Kidney tubule cell (primary cell): ENCODE data around the gene PRIMPOL.
A peak's percentile ranks its signal among the peaks of the same experiment; 100 is the strongest.
"Not testable (repeated sequence)": the region's sequence is repeated elsewhere in the genome, so short reads cannot be mapped to it uniquely, and the experiment has no call there.

Experiments used
- DNase-seq: peaks from one replicate; pipeline ENCODE4 v3.0.0-alpha.2; 2018; ENCODE audit warnings: low spot score

Gene PRIMPOL

GRCh38 chr4:184649026-184649970 is at the start of gene PRIMPOL, which contains the start of gene CASP3:
Gene PRIMPOL (plus strand): TSS chr4:184649738. CDS start chr4:184657141, 7,403 bp downstream.
Gene CASP3 (minus strand): TSS chr4:184649447. CDS start chr4:184638453, 10,994 bp downstream.
- peak; percentile 96 for DNase-seq

DNA sequence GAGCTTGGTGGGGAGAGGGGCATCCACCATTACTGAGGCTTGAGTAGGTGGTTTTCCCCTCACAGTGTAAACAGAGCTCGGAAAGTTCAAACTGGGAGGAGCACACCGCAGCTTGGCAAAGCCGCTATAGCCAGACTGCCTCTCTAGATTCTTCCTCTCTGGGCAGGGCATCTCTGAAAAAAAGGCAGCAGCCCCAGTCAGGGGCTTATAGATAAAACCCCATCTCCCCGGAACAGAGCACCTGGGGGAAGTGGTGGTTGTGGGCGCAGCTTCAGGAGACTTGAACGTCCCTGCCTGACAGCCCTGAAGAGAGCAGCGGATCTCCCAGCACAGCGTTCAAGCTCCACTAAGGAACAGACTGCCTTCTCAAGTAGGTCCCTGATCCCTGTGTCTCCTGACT is 48.6 kb upstream of the PRIMPOL start:
- not testable (repeated sequence) for DNase-seq

GRCh38 chr4:184602857-184603256 is 46.7 kb upstream of the PRIMPOL start:
- DNase-seq = not testable (repeated sequence)

GRCh38 chr4:184607429-184607828 is 42.1 kb upstream of the PRIMPOL start:
- not testable (repeated sequence) for DNase-seq

- no peak for DNase-seq
These were observed 37.5 kb upstream of the PRIMPOL start for GRCh38 chr4:184612074-184612473.

GRCh38 chr4:184613405-184613804 is 36.1 kb upstream of the PRIMPOL start:
- DNase-seq = no peak

DNA sequence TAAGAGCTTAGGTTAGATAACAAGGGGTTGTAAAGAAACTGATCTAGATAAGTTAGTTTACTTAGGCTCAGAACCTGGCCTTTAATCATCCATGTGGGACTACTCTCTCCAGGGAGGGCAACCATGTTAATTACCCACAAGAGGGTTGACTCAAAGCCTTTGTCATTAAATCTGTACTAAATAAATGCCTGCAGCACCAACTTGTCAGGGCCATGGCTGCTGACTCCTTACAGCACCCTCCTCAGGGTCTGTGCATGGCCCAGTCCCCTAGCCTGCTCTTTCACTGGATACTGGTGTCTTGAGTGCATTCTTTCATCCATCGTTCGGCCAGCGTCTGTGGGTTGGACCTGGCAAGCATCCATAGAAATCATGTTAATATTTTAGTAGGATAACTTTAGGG is 35.0 kb upstream of the PRIMPOL start:
- DNase-seq = no peak

- DNase-seq = not testable (repeated sequence)
These were observed 33.4 kb upstream of the PRIMPOL start for GRCh38 chr4:184616168-184616567.

DNA sequence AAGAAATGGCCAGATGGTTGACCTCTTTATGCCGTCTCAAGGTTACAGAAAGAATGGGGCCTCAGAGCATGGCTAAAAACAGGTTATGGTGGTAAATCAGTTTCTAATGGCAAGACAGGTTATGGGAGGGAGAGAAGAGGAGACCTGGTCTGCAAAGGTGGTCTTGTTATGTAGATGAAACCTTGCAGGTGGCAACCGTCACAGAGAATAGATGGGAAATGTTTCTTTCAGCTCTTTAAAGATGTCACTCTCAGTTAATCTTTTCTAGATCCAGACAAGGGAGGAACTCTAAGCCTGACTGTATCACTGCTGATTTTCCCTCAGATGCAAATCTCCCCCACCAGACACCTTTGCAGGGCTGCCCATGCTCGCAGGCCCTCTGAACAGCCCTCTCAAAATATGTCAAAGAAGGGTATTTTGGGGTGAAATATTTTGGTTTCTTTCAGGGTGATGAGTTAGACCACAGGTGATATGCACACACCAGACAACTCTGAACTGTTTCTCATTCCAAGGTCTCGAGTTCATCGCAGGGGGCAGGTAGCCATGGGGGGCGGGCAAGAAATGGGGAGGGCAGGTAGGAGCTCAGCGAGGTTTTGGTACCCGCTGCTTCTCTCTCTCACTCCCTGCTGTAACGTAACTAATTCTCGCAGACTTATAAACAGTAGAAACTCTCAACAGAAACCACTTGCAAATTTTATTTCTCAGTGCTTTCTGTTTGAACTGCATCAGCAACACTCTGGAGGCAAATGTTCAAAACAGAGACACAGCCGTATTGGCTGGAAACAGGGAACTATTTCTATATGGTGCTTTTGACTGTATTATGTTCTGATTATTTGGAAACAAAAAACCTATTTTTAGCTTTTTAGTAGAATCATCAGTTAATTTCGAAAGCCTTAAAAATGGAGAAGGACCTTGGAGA is 32.6 kb upstream of the PRIMPOL start:
- no peak for DNase-seq

DNA sequence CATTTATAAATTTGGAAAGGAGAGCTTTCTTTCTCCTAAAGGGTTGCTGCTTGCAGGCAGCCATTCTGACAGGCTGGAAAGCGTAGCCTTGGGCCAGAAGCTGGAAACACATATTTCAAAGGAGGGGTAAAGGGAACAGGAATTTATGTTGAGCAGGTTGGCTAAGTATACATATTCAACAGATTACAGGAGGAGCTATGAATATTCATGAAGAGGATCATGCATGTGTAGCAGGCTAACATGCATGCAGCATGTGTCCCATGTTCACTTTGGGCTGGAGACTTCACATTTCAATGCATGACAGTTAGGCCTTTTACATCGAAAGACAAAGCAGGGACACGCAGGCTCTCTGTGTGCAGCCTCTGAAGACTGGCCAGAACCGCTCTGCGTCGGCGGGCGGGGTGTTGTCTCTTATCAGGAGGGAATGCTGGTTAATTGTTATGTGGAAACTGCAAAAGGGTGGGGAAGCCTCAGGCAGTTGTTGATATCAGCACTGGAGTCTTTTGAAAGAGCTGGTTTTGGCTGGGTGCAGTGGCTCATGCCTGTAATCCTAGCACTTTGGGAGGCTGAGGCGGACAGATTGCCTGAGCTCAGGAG is 31.8 kb upstream of the PRIMPOL start:
- DNase-seq = no peak

DNA sequence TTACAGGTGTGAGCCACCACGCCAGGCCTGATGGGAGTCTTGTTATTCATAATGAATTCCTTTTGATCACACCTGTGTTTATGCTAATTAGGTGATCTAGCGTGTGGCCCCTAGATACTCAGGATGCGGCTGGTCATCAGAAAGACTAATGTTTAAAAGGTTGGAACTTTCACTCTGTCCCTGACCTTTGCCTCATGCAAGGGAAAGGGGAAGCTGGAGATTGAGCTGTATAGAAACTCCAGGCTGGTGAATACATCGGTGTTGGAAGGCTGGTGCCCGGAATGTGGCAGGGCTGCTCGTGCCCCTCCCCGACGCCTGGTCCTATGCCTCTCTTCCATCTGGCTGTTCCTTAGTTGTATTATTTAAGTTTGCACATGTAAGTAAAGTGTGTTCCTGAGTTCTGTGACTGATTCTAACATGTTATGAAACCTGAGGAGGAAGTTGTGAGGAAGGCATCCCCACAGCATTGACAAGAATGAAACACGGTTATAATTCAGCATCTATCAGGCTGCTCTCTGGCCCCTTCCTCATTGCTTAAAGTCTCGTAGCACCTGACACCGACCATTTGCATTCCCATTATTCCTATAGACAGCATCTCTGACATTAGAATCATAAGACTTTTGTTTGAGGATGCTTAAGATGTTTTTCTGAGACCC is 29.2 kb upstream of the PRIMPOL start:
- no peak for DNase-seq

GRCh38 chr4:184621518-184621917 is 28.0 kb upstream of the PRIMPOL start:
- no peak for DNase-seq

- not testable (repeated sequence) for DNase-seq
These were observed 25.0 kb upstream of the PRIMPOL start for GRCh38 chr4:184624504-184624903.

GRCh38 chr4:184624972-184625554 is 24.5 kb upstream of the PRIMPOL start:
- no peak for DNase-seq

- DNase-seq = not testable (repeated sequence)
These were observed 23.5 kb upstream of the PRIMPOL start for GRCh38 chr4:184625783-184626596.

DNA sequence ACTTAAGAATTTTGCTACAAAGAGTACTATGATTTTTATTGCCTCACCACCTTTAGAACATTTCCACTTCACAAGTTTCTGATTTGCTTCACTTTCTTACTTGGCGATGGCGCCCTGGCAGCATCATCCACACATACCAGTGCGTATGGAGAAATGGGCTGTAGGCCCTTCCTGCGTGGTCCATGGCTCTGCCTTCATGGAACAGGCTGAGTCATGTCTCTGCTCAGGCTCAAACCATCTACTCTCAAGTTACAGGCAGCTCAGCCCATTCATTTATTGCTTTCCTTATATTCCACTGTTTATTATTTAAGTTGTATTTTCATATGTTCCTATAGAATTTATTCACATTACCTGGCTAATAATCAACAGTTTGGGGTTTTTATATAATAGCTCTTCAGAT is 21.4 kb upstream of the PRIMPOL start:
- peak; percentile 4 for DNase-seq

DNA sequence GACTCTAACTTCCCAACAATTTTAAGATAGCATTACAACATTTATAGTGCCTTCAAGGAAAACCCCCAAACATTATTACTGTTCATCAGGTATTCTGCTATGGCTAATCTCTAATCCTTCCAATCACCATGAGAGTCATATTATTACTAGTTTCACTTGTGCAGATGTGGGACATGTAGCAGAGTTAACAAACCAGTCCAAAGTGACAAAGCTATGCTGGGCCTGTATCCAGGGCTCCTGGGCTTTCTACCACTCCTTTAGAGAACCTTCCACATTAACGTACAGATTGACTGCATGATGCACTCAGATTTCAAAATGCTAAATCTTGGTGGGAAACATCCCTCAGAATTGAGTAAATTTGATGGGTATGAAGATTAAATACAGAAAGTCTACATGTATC is 16.7 kb upstream of the PRIMPOL start:
- no peak for DNase-seq

DNA sequence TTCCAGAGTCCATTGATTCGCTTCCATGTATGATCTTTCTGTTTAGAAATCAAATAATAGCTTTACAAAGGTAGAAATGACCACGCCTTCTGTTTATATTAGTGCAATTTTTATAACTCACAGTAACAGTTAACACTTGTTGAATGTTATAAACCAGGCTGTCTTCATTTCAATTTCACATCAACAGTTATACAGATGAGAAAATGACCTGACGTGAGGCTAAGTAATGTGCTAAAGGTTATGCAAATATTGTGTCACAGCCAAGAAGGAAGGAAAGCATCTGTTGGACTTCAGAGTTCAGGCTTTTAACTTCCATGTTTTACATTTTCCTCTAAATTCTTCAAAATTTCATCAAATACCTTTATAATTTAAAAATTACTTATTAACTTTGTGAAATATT is 14.2 kb upstream of the PRIMPOL start:
- no peak for DNase-seq

DNA sequence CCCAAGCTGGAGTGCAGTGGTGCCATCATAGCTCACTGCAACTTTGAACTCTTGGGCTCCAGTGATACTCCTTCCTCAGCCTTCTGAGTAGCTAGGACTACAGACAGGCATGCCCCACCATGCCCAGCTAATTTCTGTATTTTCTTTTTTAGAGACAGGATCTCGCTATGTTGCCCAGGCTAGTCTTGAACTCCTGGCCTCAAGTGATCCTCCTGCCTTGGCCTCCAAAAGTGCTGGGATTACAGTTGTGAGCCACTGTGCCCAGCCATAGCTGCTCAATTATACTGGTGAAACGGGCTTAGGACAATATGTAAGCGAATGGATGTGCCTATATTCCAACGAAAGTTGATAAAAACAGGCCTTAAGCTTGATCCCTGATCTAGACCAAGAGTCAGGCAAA is 13.4 kb upstream of the PRIMPOL start:
- no peak for DNase-seq

DNA sequence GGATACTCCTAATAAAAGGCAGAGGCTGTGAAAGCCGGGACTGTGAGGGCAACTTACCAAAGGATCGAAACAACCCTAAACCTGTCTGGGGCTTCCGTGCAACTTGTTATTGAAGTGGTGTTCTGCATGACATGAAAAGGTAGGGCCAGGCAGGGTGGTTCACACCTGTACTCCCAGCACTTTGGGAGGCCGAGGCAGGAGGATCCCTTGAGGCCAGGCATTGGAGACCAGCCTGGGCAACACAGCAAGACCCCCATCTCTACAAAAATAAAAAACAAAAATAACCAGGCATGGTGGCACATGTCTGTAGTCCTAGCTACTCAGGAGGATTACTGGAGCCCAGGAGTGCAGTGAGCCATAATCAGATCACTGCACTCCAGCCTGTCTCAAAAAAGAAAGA is 12.6 kb upstream of the PRIMPOL start:
- no peak for DNase-seq
